OCI-M2 (cell line): ENCODE data around the gene AOPEP.

ENCODE experiments used
- DNase-seq: peaks from one replicate; lab custom pipeline; 2025; ENCODE audit not compliant: unreplicated experiment; lab: John Stamatoyannopoulos, UW

Gene AOPEP

GRCh38 chr9:94911211-94911610 lies 184.7 kb downstream of the AOPEP start:
- no peak for DNase-seq

- DNase-seq = no peak
Measured at GRCh38 chr9:94911986-94912635, 185.6 kb downstream of the AOPEP start.

- no peak for DNase-seq
Measured at GRCh38 chr9:94912700-94913249, 186.3 kb downstream of the AOPEP start.

GRCh38 chr9:94913550-94913949 lies 187.1 kb downstream of the AOPEP start:
- DNase-seq = no peak

- no peak for DNase-seq
Measured at GRCh38 chr9:94915476-94916450, 189.3 kb downstream of the AOPEP start.

- no peak for DNase-seq
Measured at GRCh38 chr9:94916956-94917355, 190.5 kb downstream of the AOPEP start.

- DNase-seq = no peak
Measured at GRCh38 chr9:94918038-94918753, 191.7 kb downstream of the AOPEP start.

- no peak for DNase-seq
Measured at GRCh38 chr9:94919376-94920098, 193.0 kb downstream of the AOPEP start.

- no peak for DNase-seq
Measured at GRCh38 chr9:94920420-94921091, 194.1 kb downstream of the AOPEP start.

- DNase-seq = no peak
Measured at GRCh38 chr9:94921092-94921471, 194.6 kb downstream of the AOPEP start.

- no peak for DNase-seq
Measured at GRCh38 chr9:94921656-94922055, 195.2 kb downstream of the AOPEP start.

GRCh38 chr9:94922098-94922607 lies 195.7 kb downstream of the AOPEP start:
- no peak for DNase-seq

- no peak for DNase-seq
Measured at GRCh38 chr9:94922691-94923107, 196.2 kb downstream of the AOPEP start.

GRCh38 chr9:94923326-94924089 lies 197.0 kb downstream of the AOPEP start:
- no peak for DNase-seq

- no peak for DNase-seq
Measured at GRCh38 chr9:94925751-94926430, 199.4 kb downstream of the AOPEP start.

GRCh38 chr9:94926431-94926800 lies 199.9 kb downstream of the AOPEP start:
- DNase-seq = no peak

GRCh38 chr9:94927048-94927761 lies 200.7 kb downstream of the AOPEP start:
- no peak for DNase-seq
